CD4-positive, alpha-beta T cell (primary cell): ENCODE results near the gene KLHL18. TPM values are rescaled to one million over a fixed set of nuclear protein-coding genes. Genes with fewer than 3 reads are reported as not detected.

Experiments used
- ATAC-seq: fragments of 200-7000 bp; cut with Tn5 transposase; one replicate; pipeline ENCODE4 v1.10.0; 2022; ENCODE audit warnings: mild to moderate bottlenecking; ENCODE audit not compliant: poor library complexity
- CTCF ChIA-PET: fragments of 350-600 bp; sonication (Branson Sonifier 250); formaldehyde crosslinking; loops from one replicate; lab custom pipeline; 2021; ENCODE audit warnings: antibody characterized with exemption, inconsistent platforms; lab: Charles Lee
- POLR2A ChIA-PET: fragments of 350-600 bp; sonication (Branson Sonifier 250); formaldehyde crosslinking; loops from one replicate; lab custom pipeline; 2021; ENCODE audit warnings: antibody characterized with exemption, inconsistent platforms; lab: Charles Lee
- DNase-seq, 14 experiments: peaks; one replicate each; pipeline ENCODE4 v3.0.0-alpha.2; 2013 to 2020; ENCODE audit warnings: mixed read lengths in 2 of 14
- H3K27ac ChIP-seq, 2 donors: one replicate each; pipeline versions ENCODE4 v1.5.1 to v1.7.0; 2013; ENCODE audit warnings: low read length in 2 of 2, low read depth in 1 of 2, mild to moderate bottlenecking in 1 of 2
- H3K27me3 ChIP-seq, 2 experiments: 1 replicate in 1 of 2; 2 replicates in 1 of 2; pipeline versions ENCODE4 v1.6.1 to v1.7.0; 2013; ENCODE audit warnings: low read length in 2 of 2, control low read depth in 1 of 2, mild to moderate bottlenecking in 1 of 2, moderate library complexity in 1 of 2; ENCODE audit not compliant: insufficient read depth in 2 of 2, control insufficient read depth in 1 of 2
- H3K36me3 ChIP-seq: one replicate; pipeline ENCODE4 v1.6.1; 2013; ENCODE audit warnings: low read length, control low read depth; ENCODE audit not compliant: insufficient read depth
- H3K4me1 ChIP-seq: one replicate; pipeline ENCODE4 v1.6.1; 2013; ENCODE audit warnings: low read length, control low read depth; ENCODE audit not compliant: insufficient read depth
- H3K4me3 ChIP-seq: one replicate; pipeline ENCODE4 v1.5.1; 2013; ENCODE audit warnings: mild to moderate bottlenecking, low read length, moderate library complexity
- H3K9me3 ChIP-seq, 2 experiments: 1 replicate in 1 of 2; 2 replicates in 1 of 2; pipeline versions ENCODE4 v1.6.1 to v1.7.0; 2013; ENCODE audit warnings: low read length in 2 of 2, mild to moderate bottlenecking in 2 of 2, control low read depth in 1 of 2, moderate library complexity in 1 of 2; ENCODE audit not compliant: control insufficient read depth in 1 of 2, insufficient read depth in 1 of 2
- H3K27ac Mint-ChIP-seq: one replicate; pipeline ENCODE4 v1.8.0; 2020; ENCODE audit warnings: mixed read lengths
- H3K27me3 Mint-ChIP-seq: one replicate; pipeline ENCODE4 v1.8.0; 2021; ENCODE audit warnings: mixed read lengths
- H3K36me3 Mint-ChIP-seq: one replicate; pipeline ENCODE4 v1.8.0; 2021; ENCODE audit warnings: low read depth, mixed read lengths
- H3K4me1 Mint-ChIP-seq: one replicate; pipeline ENCODE4 v1.8.0; 2021; ENCODE audit warnings: low read depth, mixed read lengths
- H3K4me3 Mint-ChIP-seq: one replicate; pipeline ENCODE4 v1.8.0; 2020; ENCODE audit warnings: mild to moderate bottlenecking, mixed read lengths
- H3K9me3 Mint-ChIP-seq: one replicate; pipeline ENCODE4 v1.8.0; 2020; ENCODE audit warnings: mixed read lengths
- intact Hi-C, 2 experiments: fragments of 100-400 bp; cut with DNase I in 1 of 2; cut with micrococcal nuclease in 1 of 2; formaldehyde crosslinking; loops; one replicate each; pipeline versions ENCODE4 v1.15.1 to v1.9.0; 2023 to 2025; cut with DNase I, micrococcal nuclease
- total RNA-seq, 174 experiments: library from RNA in 2 of 174; stranded (reverse) in 2 of 174; gene quantifications; one replicate each; pipeline ENCODE4 v1.2.3 and lab custom pipeline; 2021 to 2026
- TF ChIP-seq, protein P1 (sequence below): fragments of 200-600 bp; IDR thresholded peaks from one replicate; pipeline ENCODE4 v1.8.0; 2022; ENCODE audit warnings: antibody characterized with exemption, mild to moderate bottlenecking

Gene KLHL18
- total RNA-seq, 2 experiments from 2014 or later: 43.3 to 43.7 TPM

DNA sequence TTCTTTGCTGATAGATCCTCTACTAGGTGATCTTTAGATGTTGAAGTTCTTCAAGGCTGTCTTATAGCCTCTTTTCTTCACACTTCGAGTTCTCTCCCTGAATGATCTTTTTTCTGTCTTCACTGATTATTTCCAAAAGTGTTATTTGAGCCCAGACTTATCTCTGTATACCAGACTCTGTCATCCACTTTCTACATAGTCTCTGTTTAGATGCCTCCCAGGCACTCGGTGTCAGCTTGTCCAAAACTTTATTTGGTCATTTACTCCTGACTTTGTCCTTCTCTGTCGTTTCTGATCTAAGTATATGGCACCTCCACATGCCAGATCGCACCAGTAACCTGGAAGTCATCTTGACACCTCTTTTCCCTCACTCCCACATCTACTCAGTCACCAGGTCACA, 27.6 kb downstream of the KLHL18 start:
- Mint-ChIP-seq H3K4me1 (peaks cover 29% of the 10 kb centered on the region), H3K27ac (no peak overlapping the region), H3K4me3 (no peak overlapping the region), H3K27me3 (no peaks in the 10 kb centered on the region), H3K9me3 (no peaks in the 10 kb centered on the region), H3K36me3 (peaks cover 42% of the 10 kb centered on the region)
- peaks cover 4% of the 10 kb centered on the region for H3K36me3 ChIP-seq
- ATAC-seq: no peak
- H3K4me1 ChIP-seq: no peaks in the 10 kb centered on the region
- intact Hi-C loops: no loop called here
- H3K27me3 ChIP-seq: no peaks in the 10 kb centered on the region
- H3K27ac ChIP-seq: no peak overlapping the region
- POLR2A ChIA-PET: no interaction called here
- DNase-seq: no peak
- CTCF ChIA-PET: no interaction called here
- H3K9me3 ChIP-seq: no peaks in the 10 kb centered on the region
- H3K4me3 ChIP-seq: no peak overlapping the region
- TF ChIP-seq, protein P1, sequence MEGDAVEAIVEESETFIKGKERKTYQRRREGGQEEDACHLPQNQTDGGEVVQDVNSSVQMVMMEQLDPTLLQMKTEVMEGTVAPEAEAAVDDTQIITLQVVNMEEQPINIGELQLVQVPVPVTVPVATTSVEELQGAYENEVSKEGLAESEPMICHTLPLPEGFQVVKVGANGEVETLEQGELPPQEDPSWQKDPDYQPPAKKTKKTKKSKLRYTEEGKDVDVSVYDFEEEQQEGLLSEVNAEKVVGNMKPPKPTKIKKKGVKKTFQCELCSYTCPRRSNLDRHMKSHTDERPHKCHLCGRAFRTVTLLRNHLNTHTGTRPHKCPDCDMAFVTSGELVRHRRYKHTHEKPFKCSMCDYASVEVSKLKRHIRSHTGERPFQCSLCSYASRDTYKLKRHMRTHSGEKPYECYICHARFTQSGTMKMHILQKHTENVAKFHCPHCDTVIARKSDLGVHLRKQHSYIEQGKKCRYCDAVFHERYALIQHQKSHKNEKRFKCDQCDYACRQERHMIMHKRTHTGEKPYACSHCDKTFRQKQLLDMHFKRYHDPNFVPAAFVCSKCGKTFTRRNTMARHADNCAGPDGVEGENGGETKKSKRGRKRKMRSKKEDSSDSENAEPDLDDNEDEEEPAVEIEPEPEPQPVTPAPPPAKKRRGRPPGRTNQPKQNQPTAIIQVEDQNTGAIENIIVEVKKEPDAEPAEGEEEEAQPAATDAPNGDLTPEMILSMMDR: no peak

GRCh38 chr3:47313341-47314055, 30.8 kb downstream of the KLHL18 start:
- Histone ChIP-seq H3K27me3 (no peaks in the 10 kb centered on the region), H3K4me1 (no peaks in the 10 kb centered on the region), H3K4me3 (no peak overlapping the region), H3K36me3 (no peaks in the 10 kb centered on the region), H3K9me3 (no peaks in the 10 kb centered on the region), H3K27ac (no peak overlapping the region)
- Mint-ChIP-seq H3K9me3 (no peaks in the 10 kb centered on the region), H3K36me3 (peaks cover 18% of the 10 kb centered on the region), H3K27ac (no peak overlapping the region), H3K4me1 (peaks cover 14% of the 10 kb centered on the region), H3K4me3 (no peak overlapping the region), H3K27me3 (no peaks in the 10 kb centered on the region)
- CTCF ChIA-PET: interaction anchor here (1.6 kb wide), 1 partner anchor 10 kb away, joined by 8 read pairs; no protein-coding TSS in a partner anchor
- intact Hi-C loops: no loop called here
- DNase-seq (no peak), ATAC-seq (no peak)
- TF ChIP-seq, protein P1: no peak
- POLR2A ChIA-PET: interaction anchor here (0.6 kb wide), 1 partner anchor 46 kb away, joined by 3 read pairs; no protein-coding TSS in a partner anchor

DNA sequence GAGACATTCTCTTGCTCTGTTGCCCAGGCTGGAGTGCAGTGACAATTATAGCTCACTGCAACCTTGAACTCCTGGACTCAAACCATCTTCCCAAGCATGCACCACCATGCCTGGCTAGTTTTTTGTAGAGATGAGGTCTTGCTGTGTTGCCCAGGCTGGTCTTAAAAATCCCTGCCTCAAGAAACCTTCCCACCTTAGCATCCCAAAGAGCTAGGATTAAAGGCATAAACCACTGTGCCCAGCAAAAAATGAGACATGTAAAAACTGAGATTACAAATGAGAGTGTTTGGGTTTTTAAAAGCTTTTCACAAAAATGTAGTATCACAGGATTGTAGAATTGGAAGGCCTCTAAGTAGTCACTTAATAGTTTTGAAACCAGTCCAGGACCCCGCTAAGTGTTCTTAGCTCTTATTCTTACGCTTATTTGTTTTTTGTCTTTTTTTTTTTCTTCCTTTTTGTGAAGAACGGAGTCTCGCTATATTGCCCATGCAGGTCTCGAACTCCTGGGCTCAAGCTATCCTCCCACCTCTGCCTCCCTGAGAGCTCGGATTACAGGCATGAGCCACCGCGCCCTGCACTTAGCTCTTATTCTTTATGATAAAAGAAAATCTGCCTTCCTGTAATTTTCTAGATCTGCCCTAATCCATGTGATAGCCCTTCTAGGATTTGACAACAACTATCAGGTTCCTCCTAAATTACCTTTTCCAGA, 31.5 kb downstream of the KLHL18 start:
- H3K4me3 Mint-ChIP-seq: no peak overlapping the region
- no peak overlapping the region for H3K27ac ChIP-seq
- ATAC-seq (no peak), DNase-seq (no peak)
- POLR2A ChIA-PET: interaction anchor here (0.6 to 1.0 kb wide), 2 partner anchors 47 to 150 kb away, joined by 3 to 4 read pairs; partner anchors contain the start of gene SETD2
- intact Hi-C loops: no loop called here
- peaks cover 14% of the 10 kb centered on the region for H3K4me1 Mint-ChIP-seq
- H3K36me3 Mint-ChIP-seq: peaks cover 21% of the 10 kb centered on the region
- H3K4me3 ChIP-seq: no peak overlapping the region
- TF ChIP-seq, protein P1: no peak
- H3K27ac Mint-ChIP-seq: no peak overlapping the region
- H3K9me3 Mint-ChIP-seq: no peaks in the 10 kb centered on the region
- CTCF ChIA-PET: interaction anchor here (1.6 kb wide), 1 partner anchor 10 kb away, joined by 8 read pairs; no protein-coding TSS in a partner anchor
- peaks cover under 1% of the 10 kb centered on the region for H3K36me3 ChIP-seq
- no peaks in the 10 kb centered on the region for H3K4me1 ChIP-seq
- no peaks in the 10 kb centered on the region for H3K9me3 ChIP-seq
- no peaks in the 10 kb centered on the region for H3K27me3 Mint-ChIP-seq
- no peaks in the 10 kb centered on the region for H3K27me3 ChIP-seq
